Tibial nerve (tissue), 4 donors: ENCODE measurements around the gene IL1RAP. TPM values are rescaled to one million over a fixed set of nuclear protein-coding genes. Genes with fewer than 3 reads are reported as not detected.

ENCODE experiments used
- DNase-seq, 2 donors: peaks; one replicate each; pipeline ENCODE4 v3.0.0-alpha.2; 2019; ENCODE audit warnings: low spot score in 2 of 2
- H3K27ac ChIP-seq, 4 donors: fragments of 200-600 bp; sonication (generic) in 3 of 4; one replicate each; pipeline ENCODE4 v1.5.1; 2017 to 2019; ENCODE audit warnings: mild to moderate bottlenecking in 1 of 4
- H3K27me3 ChIP-seq, 2 donors: fragments of 200-600 bp; sonication (generic) in 1 of 2; one replicate each; pipeline versions ENCODE4 v1.5.1 to v1.6.0; 2017 to 2019
- H3K36me3 ChIP-seq, 3 donors: fragments of 200-600 bp; sonication (generic); one replicate each; pipeline ENCODE4 v1.5.1; 2018 to 2019
- H3K4me1 ChIP-seq, 4 donors: fragments of 200-600 bp; sonication (generic) in 3 of 4; one replicate each; pipeline ENCODE4 v1.5.1; 2017 to 2019
- H3K4me3 ChIP-seq, 4 donors: fragments of 200-600 bp; sonication (generic) in 3 of 4; one replicate each; pipeline ENCODE4 v1.5.1; 2017 to 2019; ENCODE audit warnings: mild to moderate bottlenecking in 1 of 4, moderate library complexity in 1 of 4
- H3K9me3 ChIP-seq, 4 donors: fragments of 200-600 bp; sonication (generic) in 3 of 4; one replicate each; pipeline ENCODE4 v1.5.1; 2017 to 2019
- EP300 ChIP-seq, 2 donors: sonication (generic); formaldehyde crosslinking; IDR thresholded peaks; one replicate each; pipeline ENCODE4 v1.6.1; 2017; ENCODE audit warnings: antibody characterized with exemption in 2 of 2, mild to moderate bottlenecking in 1 of 2
- POLR2A ChIP-seq, 2 donors: fragments of 450-650 bp; IDR thresholded peaks; one replicate each; pipeline ENCODE4 v1.6.1; 2017; ENCODE audit warnings: antibody characterized with exemption in 2 of 2, mild to moderate bottlenecking in 2 of 2, moderate library complexity in 2 of 2
- WGBS, 2 donors: methylation state at CpG; one replicate each; pipeline ENCODE4 v1.1.5; 2018; 5-methylcytosine and 5-hydroxymethylcytosine counted together
- total RNA-seq, 4 donors: library from RNA; depleted of rRNA; stranded (reverse); fragments of >200 nt; gene quantifications; one replicate each; pipeline ENCODE4 v1.1.0, GENCODE V29; 2016
- TF ChIP-seq, protein P1 (sequence below), 5 experiments: fragments of 200-600 bp in 3 of 5; fragments of 450-650 bp in 2 of 5; sonication (generic) in 3 of 5; IDR thresholded peaks; one replicate each; pipeline ENCODE4 v1.5.1; 2016 to 2019; ENCODE audit warnings: antibody characterized with exemption in 5 of 5, mild to moderate bottlenecking in 3 of 5, moderate library complexity in 2 of 5

Gene IL1RAP
- total RNA-seq, 4 donors from 2014 or later: 7.2 to 24.5 (median 11.8) TPM

GRCh38 chr3:190545191-190545590, 31.3 kb downstream of the IL1RAP start:
- WGBS, 2 donors: 59 to 63% methylated on average over 4 of the region's 4 CpGs
- no peak for TF ChIP-seq POLR2A (IDR thresholded peaks at IDR 0.05)
- TF ChIP-seq, protein P1, sequence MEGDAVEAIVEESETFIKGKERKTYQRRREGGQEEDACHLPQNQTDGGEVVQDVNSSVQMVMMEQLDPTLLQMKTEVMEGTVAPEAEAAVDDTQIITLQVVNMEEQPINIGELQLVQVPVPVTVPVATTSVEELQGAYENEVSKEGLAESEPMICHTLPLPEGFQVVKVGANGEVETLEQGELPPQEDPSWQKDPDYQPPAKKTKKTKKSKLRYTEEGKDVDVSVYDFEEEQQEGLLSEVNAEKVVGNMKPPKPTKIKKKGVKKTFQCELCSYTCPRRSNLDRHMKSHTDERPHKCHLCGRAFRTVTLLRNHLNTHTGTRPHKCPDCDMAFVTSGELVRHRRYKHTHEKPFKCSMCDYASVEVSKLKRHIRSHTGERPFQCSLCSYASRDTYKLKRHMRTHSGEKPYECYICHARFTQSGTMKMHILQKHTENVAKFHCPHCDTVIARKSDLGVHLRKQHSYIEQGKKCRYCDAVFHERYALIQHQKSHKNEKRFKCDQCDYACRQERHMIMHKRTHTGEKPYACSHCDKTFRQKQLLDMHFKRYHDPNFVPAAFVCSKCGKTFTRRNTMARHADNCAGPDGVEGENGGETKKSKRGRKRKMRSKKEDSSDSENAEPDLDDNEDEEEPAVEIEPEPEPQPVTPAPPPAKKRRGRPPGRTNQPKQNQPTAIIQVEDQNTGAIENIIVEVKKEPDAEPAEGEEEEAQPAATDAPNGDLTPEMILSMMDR (IDR thresholded peaks at IDR 0.05): no peak
- TF ChIP-seq EP300 (IDR thresholded peaks at IDR 0.05): no peak

GRCh38 chr3:190546881-190547510, 33.1 kb downstream of the IL1RAP start:
- Histone ChIP-seq H3K4me1 (peaks cover 0 to 2% (median 0%) of the 10 kb centered on the region in 4 donors), H3K4me3 (no peak overlapping the region), H3K9me3 (peaks cover 0 to 10% (median 2%) of the 10 kb centered on the region in 4 donors), H3K27me3 (no peaks in the 10 kb centered on the region), H3K27ac (no peak overlapping the region), H3K36me3 (no peaks in the 10 kb centered on the region)
- WGBS, 2 donors: 69 to 78% methylated on average over 6 of the region's 6 CpGs
- TF ChIP-seq POLR2A (IDR thresholded peaks at IDR 0.05): no peak
- TF ChIP-seq EP300 (IDR thresholded peaks at IDR 0.05): no peak
- TF ChIP-seq, protein P1 (IDR thresholded peaks at IDR 0.05): no peak
- DNase-seq: no peak

More at GRCh38 chr3:190545191-190545590, 31.3 kb downstream of the IL1RAP start:
- no peak overlapping the region for H3K4me3 ChIP-seq
- no peak overlapping the region for H3K27ac ChIP-seq
- H3K36me3 ChIP-seq: no peaks in the 10 kb centered on the region
- DNase-seq: no peak
- no peaks in the 10 kb centered on the region for H3K27me3 ChIP-seq
- H3K9me3 ChIP-seq: no peaks in the 10 kb centered on the region
- peaks cover 0 to 2% (median 0%) of the 10 kb centered on the region in 4 donors for H3K4me1 ChIP-seq

DNA sequence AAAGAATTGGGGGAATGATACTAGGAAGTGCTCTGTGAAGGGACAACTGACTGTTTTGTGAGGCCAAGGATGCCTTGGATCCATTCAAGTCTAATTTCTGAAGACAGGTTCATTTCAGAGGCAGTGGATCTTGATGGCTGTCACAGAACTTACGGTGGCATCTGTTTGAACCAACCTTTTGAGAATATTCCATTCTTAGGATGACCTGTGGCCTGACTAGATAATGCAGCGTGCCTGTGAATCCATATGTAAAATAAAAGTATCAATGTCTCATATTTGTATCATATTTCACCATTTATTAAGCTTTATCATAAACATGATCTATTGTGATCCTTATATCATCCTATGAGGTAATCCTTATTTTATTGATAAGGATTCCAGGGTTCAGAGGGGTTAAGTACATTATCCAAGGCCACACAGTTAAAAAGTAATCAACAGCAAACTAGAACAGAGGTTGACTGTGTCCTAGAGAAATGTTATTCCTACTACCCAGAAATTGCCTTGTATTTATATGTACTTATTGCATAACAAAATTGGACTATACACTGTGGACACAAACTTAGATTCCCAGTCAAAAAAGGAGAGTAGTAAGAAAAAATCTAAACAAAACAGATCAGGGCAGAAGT, 34.3 kb downstream of the IL1RAP start:
- Histone ChIP-seq H3K4me1 (no peaks in the 10 kb centered on the region), H3K9me3 (peaks cover 0 to 20% (median 2%) of the 10 kb centered on the region in 4 donors), H3K27ac (no peak overlapping the region), H3K36me3 (no peaks in the 10 kb centered on the region), H3K4me3 (no peak overlapping the region), H3K27me3 (no peaks in the 10 kb centered on the region)
- TF ChIP-seq, protein P1 (IDR thresholded peaks at IDR 0.05): no peak
- TF ChIP-seq EP300 (IDR thresholded peaks at IDR 0.05): no peak
- no peak for TF ChIP-seq POLR2A (IDR thresholded peaks at IDR 0.05)
- DNase-seq: no peak
- 94 to 98% methylated on average over 2 of the region's 2 CpGs for WGBS, 2 donors

DNA sequence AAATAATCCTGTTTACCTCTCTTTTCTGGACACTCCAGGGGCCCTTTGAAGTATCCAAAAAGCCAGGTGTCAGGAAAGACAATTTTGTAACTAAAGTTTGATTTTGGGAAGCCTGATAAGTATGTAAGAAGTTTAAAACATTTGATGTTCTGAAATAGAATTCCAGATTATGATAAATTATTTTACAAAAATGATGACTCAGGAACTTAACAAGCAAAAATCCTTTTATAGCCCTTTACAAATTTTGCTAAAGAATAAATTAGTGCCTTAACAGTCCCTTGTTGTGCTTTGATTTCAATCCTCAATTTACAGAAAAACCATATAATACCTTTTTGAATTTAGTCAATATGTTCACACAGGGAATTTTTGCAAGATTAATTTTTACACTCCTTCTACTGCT, 38.1 kb downstream of the IL1RAP start:
- Histone ChIP-seq H3K27ac (no peak overlapping the region), H3K9me3 (peaks cover 0 to 24% (median 2%) of the 10 kb centered on the region in 4 donors), H3K36me3 (peaks cover 0 to 8% (median 0%) of the 10 kb centered on the region in 3 donors), H3K27me3 (no peaks in the 10 kb centered on the region), H3K4me3 (no peak overlapping the region), H3K4me1 (no peaks in the 10 kb centered on the region)
- TF ChIP-seq POLR2A (IDR thresholded peaks at IDR 0.05) (no peak), EP300 (IDR thresholded peaks at IDR 0.05) (no peak)
- TF ChIP-seq, protein P1 (IDR thresholded peaks at IDR 0.05): no peak
- no peak for DNase-seq
